ENCODE measurements around the gene WWC1.

DNA sequence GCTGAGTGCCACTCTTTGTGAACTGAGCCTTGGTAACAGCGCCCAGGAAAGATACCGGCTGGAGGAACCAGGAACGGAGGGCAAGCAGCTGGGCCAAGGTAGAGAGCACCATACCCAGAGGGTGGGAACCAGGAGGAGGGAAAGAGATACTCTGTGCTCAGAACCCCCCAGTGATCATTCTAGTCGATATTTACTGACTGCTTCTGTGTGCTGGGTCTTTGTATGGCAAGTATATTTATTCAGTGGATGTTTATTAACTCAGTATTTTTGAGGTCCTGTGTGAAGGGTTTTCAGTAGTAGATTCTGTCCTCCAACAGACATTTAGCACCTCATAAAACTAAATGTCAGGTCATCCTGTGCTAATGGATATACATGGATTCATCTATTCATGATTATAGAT lies 132.5 kb downstream of the WWC1 start:
- TF ChIP-seq, protein P1, sequence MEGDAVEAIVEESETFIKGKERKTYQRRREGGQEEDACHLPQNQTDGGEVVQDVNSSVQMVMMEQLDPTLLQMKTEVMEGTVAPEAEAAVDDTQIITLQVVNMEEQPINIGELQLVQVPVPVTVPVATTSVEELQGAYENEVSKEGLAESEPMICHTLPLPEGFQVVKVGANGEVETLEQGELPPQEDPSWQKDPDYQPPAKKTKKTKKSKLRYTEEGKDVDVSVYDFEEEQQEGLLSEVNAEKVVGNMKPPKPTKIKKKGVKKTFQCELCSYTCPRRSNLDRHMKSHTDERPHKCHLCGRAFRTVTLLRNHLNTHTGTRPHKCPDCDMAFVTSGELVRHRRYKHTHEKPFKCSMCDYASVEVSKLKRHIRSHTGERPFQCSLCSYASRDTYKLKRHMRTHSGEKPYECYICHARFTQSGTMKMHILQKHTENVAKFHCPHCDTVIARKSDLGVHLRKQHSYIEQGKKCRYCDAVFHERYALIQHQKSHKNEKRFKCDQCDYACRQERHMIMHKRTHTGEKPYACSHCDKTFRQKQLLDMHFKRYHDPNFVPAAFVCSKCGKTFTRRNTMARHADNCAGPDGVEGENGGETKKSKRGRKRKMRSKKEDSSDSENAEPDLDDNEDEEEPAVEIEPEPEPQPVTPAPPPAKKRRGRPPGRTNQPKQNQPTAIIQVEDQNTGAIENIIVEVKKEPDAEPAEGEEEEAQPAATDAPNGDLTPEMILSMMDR (IDR thresholded peaks at IDR 0.05; ENCODE audit: low read length): no peak
- TF ChIP-seq EZH2 (optimal IDR thresholded peaks at IDR 0.05; ENCODE audit: low read depth, low read length) (no peak), EZH2phosphoT487 (IDR thresholded peaks at IDR 0.05; ENCODE audit: low read length) (no peak)
